Measurements from ENCODE around the gene BCL11A.

DNA sequence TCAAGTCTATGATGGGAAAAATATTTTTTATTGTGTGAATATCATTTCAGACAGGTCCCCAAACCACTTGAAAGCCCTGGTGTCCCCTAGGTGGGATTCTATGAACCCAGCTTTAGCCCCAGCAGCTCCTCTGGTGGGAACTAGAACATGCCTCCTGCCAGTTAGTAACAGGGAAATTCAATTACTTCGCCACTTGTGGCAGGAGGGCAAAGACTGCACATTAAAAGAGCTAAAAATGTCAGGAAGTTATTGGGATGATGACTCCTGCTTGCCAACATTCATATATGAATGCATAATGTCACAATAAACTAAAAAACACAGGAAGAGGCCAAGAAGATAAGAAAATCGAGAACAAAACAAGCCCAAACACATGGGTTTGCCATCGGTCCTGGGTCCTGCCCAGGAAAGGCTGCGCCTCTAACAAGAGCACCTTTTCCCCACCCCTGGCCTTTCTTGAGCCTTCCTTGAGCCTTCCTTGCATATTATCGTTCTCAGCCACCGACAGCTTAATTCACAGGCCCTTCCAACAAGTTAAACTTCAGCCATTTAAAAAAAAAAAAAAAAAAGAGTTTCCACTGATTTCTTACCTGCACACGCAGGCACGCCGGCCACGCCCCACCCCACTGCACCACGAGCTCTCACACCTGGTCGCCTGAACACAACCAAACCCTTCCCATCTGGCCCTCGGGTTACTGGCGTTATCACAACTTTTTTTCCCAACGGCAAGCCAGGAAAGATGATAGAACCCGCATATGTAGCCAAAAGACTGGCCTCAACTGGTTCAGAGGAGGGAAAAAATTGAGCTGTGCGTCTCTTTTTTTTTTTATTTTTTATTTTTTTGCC lies 23.4 kb downstream of the BCL11A start:
- TF ChIP-seq, protein P1, sequence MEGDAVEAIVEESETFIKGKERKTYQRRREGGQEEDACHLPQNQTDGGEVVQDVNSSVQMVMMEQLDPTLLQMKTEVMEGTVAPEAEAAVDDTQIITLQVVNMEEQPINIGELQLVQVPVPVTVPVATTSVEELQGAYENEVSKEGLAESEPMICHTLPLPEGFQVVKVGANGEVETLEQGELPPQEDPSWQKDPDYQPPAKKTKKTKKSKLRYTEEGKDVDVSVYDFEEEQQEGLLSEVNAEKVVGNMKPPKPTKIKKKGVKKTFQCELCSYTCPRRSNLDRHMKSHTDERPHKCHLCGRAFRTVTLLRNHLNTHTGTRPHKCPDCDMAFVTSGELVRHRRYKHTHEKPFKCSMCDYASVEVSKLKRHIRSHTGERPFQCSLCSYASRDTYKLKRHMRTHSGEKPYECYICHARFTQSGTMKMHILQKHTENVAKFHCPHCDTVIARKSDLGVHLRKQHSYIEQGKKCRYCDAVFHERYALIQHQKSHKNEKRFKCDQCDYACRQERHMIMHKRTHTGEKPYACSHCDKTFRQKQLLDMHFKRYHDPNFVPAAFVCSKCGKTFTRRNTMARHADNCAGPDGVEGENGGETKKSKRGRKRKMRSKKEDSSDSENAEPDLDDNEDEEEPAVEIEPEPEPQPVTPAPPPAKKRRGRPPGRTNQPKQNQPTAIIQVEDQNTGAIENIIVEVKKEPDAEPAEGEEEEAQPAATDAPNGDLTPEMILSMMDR (IDR thresholded peaks at IDR 0.05), result no peak
- no peak for TF ChIP-seq KDM5A (IDR thresholded peaks at IDR 0.05)
- TF ChIP-seq MYC (IDR thresholded peaks at IDR 0.05; ENCODE audit: borderline replicate concordance, low read length), result no peak
- no peak for TF ChIP-seq JUNB (IDR thresholded peaks at IDR 0.05)
- no peak for TF ChIP-seq ESRRA (IDR thresholded peaks at IDR 0.05; ENCODE audit: borderline replicate concordance, low read length)
- no peak for TF ChIP-seq RFX5 (IDR thresholded peaks at IDR 0.05)
- no peak for TF ChIP-seq MAZ (IDR thresholded peaks at IDR 0.05; ENCODE audit: borderline replicate concordance, low read depth, low read length)
- no peak for TF ChIP-seq POLR2A (IDR thresholded peaks at IDR 0.05; ENCODE audit: low read length)
- no peak for TF ChIP-seq NFE2L2 (conservative IDR thresholded peaks at IDR 0.05; ENCODE audit: low read length)
- TF ChIP-seq, protein P2, sequence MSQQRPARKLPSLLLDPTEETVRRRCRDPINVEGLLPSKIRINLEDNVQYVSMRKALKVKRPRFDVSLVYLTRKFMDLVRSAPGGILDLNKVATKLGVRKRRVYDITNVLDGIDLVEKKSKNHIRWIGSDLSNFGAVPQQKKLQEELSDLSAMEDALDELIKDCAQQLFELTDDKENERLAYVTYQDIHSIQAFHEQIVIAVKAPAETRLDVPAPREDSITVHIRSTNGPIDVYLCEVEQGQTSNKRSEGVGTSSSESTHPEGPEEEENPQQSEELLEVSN (IDR thresholded peaks at IDR 0.05; ENCODE audit: borderline replicate concordance, low read depth), result no peak
- no peak for TF ChIP-seq SMC3 (IDR thresholded peaks at IDR 0.05)
- TF ChIP-seq GATA3 (IDR thresholded peaks at IDR 0.05; ENCODE audit: borderline replicate concordance), result no peak
